SK-N-MC (cell line): ENCODE results near the gene ATP6V1F.

ENCODE experiments used
- EZH2 ChIP-seq: fragments of 200-600 bp; sonication (generic); IDR thresholded peaks from one replicate; pipeline ENCODE4 v1.6.1; 2017; ENCODE audit warnings: antibody characterized with exemption
- FOXP2 ChIP-seq: optimal IDR thresholded peaks from 2 replicates; pipeline ENCODE3; 2011; ENCODE audit warnings: mild to moderate bottlenecking, moderate library complexity; ENCODE audit not compliant: insufficient read depth; ENCODE audit errors: extremely low read length, control extremely low read depth

DNA sequence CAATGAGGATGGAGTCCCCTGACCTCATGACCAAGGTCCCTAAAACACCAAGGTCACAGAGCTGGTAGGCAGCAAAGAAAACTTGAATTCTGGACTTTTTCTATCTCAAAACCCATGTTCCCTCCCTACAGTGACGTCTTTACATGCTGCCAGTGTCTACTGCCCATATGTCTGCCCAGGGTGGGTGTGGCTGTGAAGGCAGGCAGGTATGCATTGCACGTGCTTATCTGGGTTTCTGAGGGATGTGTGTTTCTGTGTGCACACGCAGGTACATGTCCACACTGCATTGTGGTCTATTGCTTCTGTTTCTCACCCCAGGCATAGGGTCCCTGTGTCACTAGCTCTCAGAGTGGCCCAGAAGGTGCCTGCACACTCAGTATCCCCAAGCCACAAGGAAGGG is 13.5 kb downstream of the ATP6V1F start:
- TF ChIP-seq EZH2 (no peak), FOXP2 (no peak)
